ENCODE measurements around the gene RAI1.

Gene RAI1

GRCh38 chr17:17713839-17714238 lies 32.6 kb downstream of the RAI1 start:
- in situ Hi-C loops (cut with HindIII; ENCODE audit: low sequenced_read_pairs): no loop called here

GRCh38 chr17:17714261-17714866 lies 33.1 kb downstream of the RAI1 start:
- in situ Hi-C loops (cut with HindIII; ENCODE audit: low sequenced_read_pairs): no loop called here

- in situ Hi-C loops (cut with HindIII; ENCODE audit: low sequenced_read_pairs): no loop called here
Observed at GRCh38 chr17:17714879-17715278, 33.6 kb downstream of the RAI1 start.

- in situ Hi-C loops (cut with HindIII; ENCODE audit: low sequenced_read_pairs): no loop called here
Observed at GRCh38 chr17:17716837-17717523, 35.7 kb downstream of the RAI1 start.

GRCh38 chr17:17718251-17718650 lies 37.0 kb downstream of the RAI1 start:
- in situ Hi-C loops (cut with HindIII; ENCODE audit: low sequenced_read_pairs): no loop called here

- in situ Hi-C loops (cut with HindIII; ENCODE audit: low sequenced_read_pairs): no loop called here
Observed at GRCh38 chr17:17719199-17719940, 38.1 kb downstream of the RAI1 start.

- in situ Hi-C loops (cut with HindIII; ENCODE audit: low sequenced_read_pairs): no loop called here
Observed at GRCh38 chr17:17719966-17720543, 38.8 kb downstream of the RAI1 start.

- in situ Hi-C loops (cut with HindIII; ENCODE audit: low sequenced_read_pairs): no loop called here
Observed at GRCh38 chr17:17721140-17721668, 39.9 kb downstream of the RAI1 start.

GRCh38 chr17:17722081-17722905 lies 41.0 kb downstream of the RAI1 start:
- in situ Hi-C loops (cut with HindIII; ENCODE audit: low sequenced_read_pairs): no loop called here

- in situ Hi-C loops (cut with HindIII; ENCODE audit: low sequenced_read_pairs): no loop called here
Observed at GRCh38 chr17:17722906-17723353, 41.7 kb downstream of the RAI1 start.

- in situ Hi-C loops (cut with HindIII; ENCODE audit: low sequenced_read_pairs): no loop called here
Observed at GRCh38 chr17:17723354-17724261, 42.4 kb downstream of the RAI1 start.

- in situ Hi-C loops (cut with HindIII; ENCODE audit: low sequenced_read_pairs): no loop called here
Observed at GRCh38 chr17:17724307-17725010, 43.2 kb downstream of the RAI1 start.

- in situ Hi-C loops (cut with HindIII; ENCODE audit: low sequenced_read_pairs): no loop called here
Observed at GRCh38 chr17:17725011-17725751, 43.9 kb downstream of the RAI1 start.

GRCh38 chr17:17725752-17726457 lies 44.6 kb downstream of the RAI1 start:
- in situ Hi-C loops (cut with HindIII; ENCODE audit: low sequenced_read_pairs): no loop called here

- in situ Hi-C loops (cut with HindIII; ENCODE audit: low sequenced_read_pairs): no loop called here
Observed at GRCh38 chr17:17726458-17727060, 45.3 kb downstream of the RAI1 start.

- in situ Hi-C loops (cut with HindIII; ENCODE audit: low sequenced_read_pairs): no loop called here
Observed at GRCh38 chr17:17727111-17727659, 45.9 kb downstream of the RAI1 start.

GRCh38 chr17:17728146-17728545 lies 46.9 kb downstream of the RAI1 start:
- in situ Hi-C loops (cut with HindIII; ENCODE audit: low sequenced_read_pairs): no loop called here

Measured in endothelial cell of hepatic sinusoid (primary cell).